Loucy (cell line): ENCODE data around the gene GRK2.

Experiments
- EZH2phosphoT487 ChIP-seq: fragments of 200-600 bp; IDR thresholded peaks from 2 replicates; pipeline ENCODE4 v1.6.1; 2018; ENCODE audit warnings: antibody characterized with exemption, mild to moderate bottlenecking, moderate library complexity, borderline replicate concordance
- TF ChIP-seq, protein P1 (sequence below): fragments of 200-600 bp; sonication (generic); conservative IDR thresholded peaks from 2 replicates; pipeline ENCODE4 v1.5.1; 2014; ENCODE audit warnings: mild to moderate bottlenecking, antibody characterized with exemption, low read length

DNA sequence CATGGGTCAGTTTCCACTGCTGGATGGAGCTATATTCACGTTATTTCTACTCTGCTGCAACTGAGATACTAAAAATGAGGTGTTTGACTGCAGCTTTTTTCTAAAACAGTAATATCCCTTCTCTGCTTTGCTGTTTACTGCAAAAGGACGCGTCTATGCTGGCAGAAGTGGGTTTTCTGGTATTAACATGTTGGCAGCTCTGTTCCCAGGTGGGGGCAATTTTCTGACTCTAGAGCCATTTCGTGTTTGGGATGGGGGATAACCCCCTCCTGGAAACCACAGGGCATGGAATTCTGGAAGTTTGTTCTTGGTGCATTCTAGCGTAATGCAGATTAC is 4.9 kb downstream of the GRK2 start:
- TF ChIP-seq, protein P1, sequence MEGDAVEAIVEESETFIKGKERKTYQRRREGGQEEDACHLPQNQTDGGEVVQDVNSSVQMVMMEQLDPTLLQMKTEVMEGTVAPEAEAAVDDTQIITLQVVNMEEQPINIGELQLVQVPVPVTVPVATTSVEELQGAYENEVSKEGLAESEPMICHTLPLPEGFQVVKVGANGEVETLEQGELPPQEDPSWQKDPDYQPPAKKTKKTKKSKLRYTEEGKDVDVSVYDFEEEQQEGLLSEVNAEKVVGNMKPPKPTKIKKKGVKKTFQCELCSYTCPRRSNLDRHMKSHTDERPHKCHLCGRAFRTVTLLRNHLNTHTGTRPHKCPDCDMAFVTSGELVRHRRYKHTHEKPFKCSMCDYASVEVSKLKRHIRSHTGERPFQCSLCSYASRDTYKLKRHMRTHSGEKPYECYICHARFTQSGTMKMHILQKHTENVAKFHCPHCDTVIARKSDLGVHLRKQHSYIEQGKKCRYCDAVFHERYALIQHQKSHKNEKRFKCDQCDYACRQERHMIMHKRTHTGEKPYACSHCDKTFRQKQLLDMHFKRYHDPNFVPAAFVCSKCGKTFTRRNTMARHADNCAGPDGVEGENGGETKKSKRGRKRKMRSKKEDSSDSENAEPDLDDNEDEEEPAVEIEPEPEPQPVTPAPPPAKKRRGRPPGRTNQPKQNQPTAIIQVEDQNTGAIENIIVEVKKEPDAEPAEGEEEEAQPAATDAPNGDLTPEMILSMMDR: no peak
- no peak for TF ChIP-seq EZH2phosphoT487
